Endothelial cell of umbilical vein (primary cell): Measurements from ENCODE around the gene GLOD5. TPM values are rescaled to one million over a fixed set of nuclear protein-coding genes. Genes with fewer than 3 reads are reported as not detected.

Source experiments
- BruUV-seq: library from RNA; stranded (reverse); fragments of 400-500 nt; replicated peaks from 2 replicates; lab custom pipeline; 2021; lab: Mats Ljungman, UMichigan
- CTCF ChIA-PET: fragments of 300-600, 350-600 bp; sonication (Branson Sonifier 250); formaldehyde crosslinking; loops from one replicate; lab custom pipeline; 2021; ENCODE audit warnings: antibody characterized with exemption, inconsistent platforms; lab: Charles Lee
- POLR2A ChIA-PET: fragments of 300-600, 350-600 bp; sonication (Branson Sonifier 250); formaldehyde crosslinking; loops from one replicate; lab custom pipeline; 2021; ENCODE audit warnings: antibody characterized with exemption, inconsistent platforms; lab: Charles Lee
- DNase-seq: peaks from one replicate; pipeline ENCODE4 v3.0.0-alpha.2; 2011; ENCODE audit warnings: low read depth, low spot score
- FAIRE-seq: peaks from 2 replicates; lab custom pipeline; 2011; peaks lifted over from hg19 to GRCh38; lab: Jason Lieb, UNC
- H2AFZ ChIP-seq: 2 replicates; pipeline ENCODE4 v1.6.0; 2012; ENCODE audit warnings: low read depth, low read length, control low read depth, inconsistent platforms
- H3K27ac ChIP-seq: 2 replicates; pipeline ENCODE4 v1.5.1; 2011; ENCODE audit warnings: low read depth, mild to moderate bottlenecking, control low read depth, low read length, moderate library complexity; ENCODE audit not compliant: insufficient read depth
- H3K27me3 ChIP-seq, 2 experiments: 2 replicates each; pipeline versions ENCODE4 v1.6.0 to v1.6.1; 2011; ENCODE audit warnings: low read length in 2 of 2, mixed read lengths in 1 of 2; ENCODE audit not compliant: control insufficient read depth in 2 of 2, insufficient read depth in 2 of 2
- H3K36me3 ChIP-seq, 2 experiments: 2 replicates in 1 of 2; 3 replicates in 1 of 2; pipeline ENCODE4 v1.5.1; 2011; ENCODE audit warnings: low read length in 2 of 2, mild to moderate bottlenecking in 1 of 2, moderate library complexity in 1 of 2; ENCODE audit not compliant: control insufficient read depth in 2 of 2, insufficient read depth in 2 of 2; ENCODE audit errors: extremely low read depth in 1 of 2
- H3K4me1 ChIP-seq: 3 replicates; pipeline ENCODE4 v1.5.1; 2011; ENCODE audit warnings: mild to moderate bottlenecking, low read length; ENCODE audit not compliant: control insufficient read depth, insufficient read depth; ENCODE audit errors: extremely low read depth
- H3K4me2 ChIP-seq: 2 replicates; pipeline ENCODE4 v1.6.1; 2011; ENCODE audit warnings: low read length, control low read depth, mixed read lengths; ENCODE audit not compliant: insufficient read depth
- H3K4me3 ChIP-seq, 3 experiments: fragments of 200-600 bp in 1 of 3; sonication (generic), shearing (Covaris generic) in 1 of 3; replicated peaks in 1 of 3; 2 replicates each; pipeline ENCODE4 v1.5.1; 2011 to 2016; ENCODE audit warnings: control low read depth in 3 of 3, low read length in 3 of 3, mild to moderate bottlenecking in 2 of 3, inconsistent platforms in 1 of 3, low read depth in 1 of 3, moderate library complexity in 1 of 3; ENCODE audit not compliant: insufficient read depth in 1 of 3
- H3K79me2 ChIP-seq: 2 replicates; pipeline ENCODE4 v1.6.0; 2012; ENCODE audit warnings: low read length, inconsistent platforms; ENCODE audit not compliant: control insufficient read depth, insufficient read depth
- H3K9ac ChIP-seq: replicated peaks from 2 replicates; pipeline ENCODE3; 2011; ENCODE audit warnings: low read length, control low read depth; ENCODE audit not compliant: insufficient read depth; ENCODE audit errors: extremely low read depth
- H3K9me1 ChIP-seq: replicated peaks from 3 replicates; pipeline ENCODE4 v1.6.0; 2011; ENCODE audit warnings: mild to moderate bottlenecking, low read length; ENCODE audit not compliant: control insufficient read depth, insufficient read depth; ENCODE audit errors: extremely low read depth
- H3K9me3 ChIP-seq: replicated peaks from 2 replicates; pipeline ENCODE4 v1.5.1; 2012; ENCODE audit warnings: low read length, inconsistent platforms; ENCODE audit not compliant: control insufficient read depth, insufficient read depth
- H4K20me1 ChIP-seq: replicated peaks from 2 replicates; pipeline ENCODE3; 2011; ENCODE audit warnings: mild to moderate bottlenecking, low read length; ENCODE audit not compliant: control insufficient read depth, insufficient read depth; ENCODE audit errors: extremely low read depth
- CTCF ChIP-seq, 2 donors: IDR thresholded peaks; 1 replicate in 1 of 2; 2 replicates in 1 of 2; pipeline ENCODE4 v1.5.1; 2011; ENCODE audit warnings: low read length in 2 of 2, mild to moderate bottlenecking in 2 of 2, moderate library complexity in 2 of 2, control low read depth in 1 of 2, inconsistent platforms in 1 of 2, low read depth in 1 of 2; ENCODE audit not compliant: insufficient read depth in 1 of 2; ENCODE audit errors: extremely low read depth in 1 of 2
- EZH2 ChIP-seq: IDR thresholded peaks from 2 replicates; pipeline ENCODE4 v1.6.1; 2012; ENCODE audit warnings: borderline replicate concordance, low read depth, mild to moderate bottlenecking, moderate library complexity, low read length, inconsistent platforms; ENCODE audit not compliant: severe bottlenecking
- FOS ChIP-seq: IDR thresholded peaks from 2 replicates; pipeline ENCODE4 v1.6.1; 2011; ENCODE audit warnings: mild to moderate bottlenecking, low read length, moderate library complexity, borderline replicate concordance; ENCODE audit not compliant: insufficient read depth
- GATA2 ChIP-seq: IDR thresholded peaks from 2 replicates; pipeline ENCODE4 v1.7.0; 2011; ENCODE audit warnings: low read depth, mild to moderate bottlenecking, moderate library complexity, mixed read lengths, low read length; ENCODE audit not compliant: insufficient read length, insufficient read depth
- JUN ChIP-seq: IDR thresholded peaks from 2 replicates; pipeline ENCODE4 v1.6.1; 2011; ENCODE audit warnings: borderline replicate concordance, low read depth; ENCODE audit not compliant: insufficient read length, insufficient read depth
- MAX ChIP-seq: IDR thresholded peaks from 2 replicates; pipeline ENCODE4 v1.6.1; 2011; ENCODE audit not compliant: insufficient read depth, insufficient read length
- MYC ChIP-seq: IDR thresholded peaks from one replicate; pipeline ENCODE4 v1.6.1; 2011; ENCODE audit warnings: mild to moderate bottlenecking, low read depth, low read length
- POLR2A ChIP-seq: IDR thresholded peaks from 2 replicates; pipeline ENCODE4 v1.6.1; 2012; ENCODE audit warnings: low read depth, mild to moderate bottlenecking, control low read depth, low read length
- POLR2AphosphoS5 ChIP-seq: IDR thresholded peaks from 2 replicates; pipeline ENCODE4 v1.6.1; 2012; ENCODE audit warnings: low read depth, mild to moderate bottlenecking, control low read depth, low read length, moderate library complexity; ENCODE audit not compliant: insufficient read depth
- dilution Hi-C: fragments of 300-500 bp; cut with MboI; formaldehyde crosslinking; loops from one replicate; pipeline ENCODE4 v1.15.0; 2019; ENCODE audit warnings: low sequenced_read_pairs; ENCODE audit not compliant: extremely low pct_ligation_motif_present
- intact Hi-C: fragments of 100-400 bp; cut with micrococcal nuclease; formaldehyde crosslinking; loops from one replicate; pipeline ENCODE4 v1.10.0; 2022
- polyA plus RNA-seq, 4 experiments: library from polyadenylated mRNA; depleted of rRNA in 3 of 4; stranded (reverse) in 3 of 4; unstranded in 1 of 4; fragments of >200 nt; gene quantifications; 2 replicates each; pipeline versions ENCODE4 v1.2.1 to v1.2.3, GENCODE V29; 2011 to 2012; ENCODE audit warnings: missing spikeins in 1 of 4
- total RNA-seq: library from RNA; stranded (reverse); gene quantifications from 2 replicates; pipeline ENCODE4 v1.2.3, GENCODE V29; 2021

The GLOD5 gene
- total and polyA plus RNA-seq, 2 donors (not counting 3 experiments of a cell fraction or from before 2014, with no cell fraction given) = not detected

GRCh38 chrX:48782216-48782615 lies 20.7 kb downstream of the GLOD5 start:
- dilution Hi-C loops (no loop called here), intact Hi-C loops (no loop called here)
- peaks cover 0 to 1% of the 10 kb centered on the region in 2 experiments for H3K27me3 ChIP-seq
- POLR2A ChIA-PET = no interaction called here
- H3K9me1 ChIP-seq = no peaks in the 10 kb centered on the region
- CTCF ChIA-PET = no interaction called here
- no peaks in the 10 kb centered on the region for H3K79me2 ChIP-seq
- H3K4me1 ChIP-seq = no peaks in the 10 kb centered on the region
- no peaks in the 10 kb centered on the region for H4K20me1 ChIP-seq
- no peaks in the 10 kb centered on the region for H3K9me3 ChIP-seq
- H3K4me3 ChIP-seq = no peak overlapping the region
- DNase-seq (no peak), FAIRE-seq (no peak)
- H2AFZ ChIP-seq = no peak overlapping the region
- no peak overlapping the region for H3K27ac ChIP-seq
- H3K9ac ChIP-seq = no peak overlapping the region
- H3K36me3 ChIP-seq = no peaks in the 10 kb centered on the region
- H3K4me2 ChIP-seq = no peak overlapping the region
- BruUV-seq = no TSS peak
- TF ChIP-seq MYC (no peak), JUN (no peak)

- dilution Hi-C loops = no loop called here
- intact Hi-C loops = no loop called here
- no peak overlapping the region for H3K4me2 ChIP-seq
- H3K79me2 ChIP-seq = no peaks in the 10 kb centered on the region
- H3K4me1 ChIP-seq = no peaks in the 10 kb centered on the region
- TF ChIP-seq EZH2 = no peak
- TF ChIP-seq FOS = no peak
- TF ChIP-seq CTCF (IDR thresholded peaks at IDR 0.05; ENCODE audit: extremely low read depth in 1 of 2, insufficient read depth in 1 of 2, low read depth in 1 of 2, low read length in 2 of 2) = no peak
- TF ChIP-seq GATA2 = no peak
- TF ChIP-seq POLR2A = no peak
- no peak for TF ChIP-seq POLR2AphosphoS5
- no peak for TF ChIP-seq MYC
- no peak for TF ChIP-seq MAX
- no peak for TF ChIP-seq JUN
- no peak overlapping the region for H3K27ac ChIP-seq
- H3K9ac ChIP-seq = no peak overlapping the region
- BruUV-seq = no TSS peak
- no peaks in the 10 kb centered on the region for H3K9me1 ChIP-seq
- FAIRE-seq (no peak), DNase-seq (no peak)
- H3K27me3 ChIP-seq = peaks cover 0 to 1% of the 10 kb centered on the region in 2 experiments
- ChIA-PET CTCF (no interaction called here), POLR2A (no interaction called here)
- H2AFZ ChIP-seq = no peak overlapping the region
- H3K36me3 ChIP-seq = no peaks in the 10 kb centered on the region
- H3K9me3 ChIP-seq = no peaks in the 10 kb centered on the region
- H4K20me1 ChIP-seq = no peaks in the 10 kb centered on the region
- no peak overlapping the region for H3K4me3 ChIP-seq
Observed at GRCh38 chrX:48782795-48783194, 21.2 kb downstream of the GLOD5 start.
